Measurements from ENCODE around the gene KLC3.

DNA sequence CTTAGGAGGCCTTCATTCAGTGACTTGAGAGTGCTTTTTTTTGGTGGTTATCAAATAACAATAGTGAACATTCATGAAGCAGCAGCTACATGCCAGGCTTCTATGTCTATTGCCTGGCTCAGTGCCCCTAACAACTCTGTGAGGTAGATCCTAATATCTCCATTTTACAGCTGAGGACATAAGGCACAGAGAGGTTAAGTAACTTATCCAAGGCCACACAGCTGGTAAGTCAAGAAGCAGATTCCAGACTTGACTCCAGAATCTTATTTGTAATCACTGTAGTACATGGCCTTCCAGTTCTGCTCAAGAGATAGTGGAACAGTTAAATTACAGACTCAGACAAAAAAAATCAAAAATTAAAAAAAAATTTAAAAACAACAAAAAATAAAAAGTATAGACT lies 44.7 kb upstream of the KLC3 start:
- TF ChIP-seq, protein P1, sequence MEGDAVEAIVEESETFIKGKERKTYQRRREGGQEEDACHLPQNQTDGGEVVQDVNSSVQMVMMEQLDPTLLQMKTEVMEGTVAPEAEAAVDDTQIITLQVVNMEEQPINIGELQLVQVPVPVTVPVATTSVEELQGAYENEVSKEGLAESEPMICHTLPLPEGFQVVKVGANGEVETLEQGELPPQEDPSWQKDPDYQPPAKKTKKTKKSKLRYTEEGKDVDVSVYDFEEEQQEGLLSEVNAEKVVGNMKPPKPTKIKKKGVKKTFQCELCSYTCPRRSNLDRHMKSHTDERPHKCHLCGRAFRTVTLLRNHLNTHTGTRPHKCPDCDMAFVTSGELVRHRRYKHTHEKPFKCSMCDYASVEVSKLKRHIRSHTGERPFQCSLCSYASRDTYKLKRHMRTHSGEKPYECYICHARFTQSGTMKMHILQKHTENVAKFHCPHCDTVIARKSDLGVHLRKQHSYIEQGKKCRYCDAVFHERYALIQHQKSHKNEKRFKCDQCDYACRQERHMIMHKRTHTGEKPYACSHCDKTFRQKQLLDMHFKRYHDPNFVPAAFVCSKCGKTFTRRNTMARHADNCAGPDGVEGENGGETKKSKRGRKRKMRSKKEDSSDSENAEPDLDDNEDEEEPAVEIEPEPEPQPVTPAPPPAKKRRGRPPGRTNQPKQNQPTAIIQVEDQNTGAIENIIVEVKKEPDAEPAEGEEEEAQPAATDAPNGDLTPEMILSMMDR (IDR thresholded peaks at IDR 0.05), result no peak
- TF ChIP-seq, protein P2, sequence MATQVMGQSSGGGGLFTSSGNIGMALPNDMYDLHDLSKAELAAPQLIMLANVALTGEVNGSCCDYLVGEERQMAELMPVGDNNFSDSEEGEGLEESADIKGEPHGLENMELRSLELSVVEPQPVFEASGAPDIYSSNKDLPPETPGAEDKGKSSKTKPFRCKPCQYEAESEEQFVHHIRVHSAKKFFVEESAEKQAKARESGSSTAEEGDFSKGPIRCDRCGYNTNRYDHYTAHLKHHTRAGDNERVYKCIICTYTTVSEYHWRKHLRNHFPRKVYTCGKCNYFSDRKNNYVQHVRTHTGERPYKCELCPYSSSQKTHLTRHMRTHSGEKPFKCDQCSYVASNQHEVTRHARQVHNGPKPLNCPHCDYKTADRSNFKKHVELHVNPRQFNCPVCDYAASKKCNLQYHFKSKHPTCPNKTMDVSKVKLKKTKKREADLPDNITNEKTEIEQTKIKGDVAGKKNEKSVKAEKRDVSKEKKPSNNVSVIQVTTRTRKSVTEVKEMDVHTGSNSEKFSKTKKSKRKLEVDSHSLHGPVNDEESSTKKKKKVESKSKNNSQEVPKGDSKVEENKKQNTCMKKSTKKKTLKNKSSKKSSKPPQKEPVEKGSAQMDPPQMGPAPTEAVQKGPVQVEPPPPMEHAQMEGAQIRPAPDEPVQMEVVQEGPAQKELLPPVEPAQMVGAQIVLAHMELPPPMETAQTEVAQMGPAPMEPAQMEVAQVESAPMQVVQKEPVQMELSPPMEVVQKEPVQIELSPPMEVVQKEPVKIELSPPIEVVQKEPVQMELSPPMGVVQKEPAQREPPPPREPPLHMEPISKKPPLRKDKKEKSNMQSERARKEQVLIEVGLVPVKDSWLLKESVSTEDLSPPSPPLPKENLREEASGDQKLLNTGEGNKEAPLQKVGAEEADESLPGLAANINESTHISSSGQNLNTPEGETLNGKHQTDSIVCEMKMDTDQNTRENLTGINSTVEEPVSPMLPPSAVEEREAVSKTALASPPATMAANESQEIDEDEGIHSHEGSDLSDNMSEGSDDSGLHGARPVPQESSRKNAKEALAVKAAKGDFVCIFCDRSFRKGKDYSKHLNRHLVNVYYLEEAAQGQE (IDR thresholded peaks at IDR 0.05; ENCODE audit: insufficient read depth in 1 of 2, low read depth in 2 of 2, low read length in 1 of 2), result no peak
- TF ChIP-seq POLR2AphosphoS5 (IDR thresholded peaks at IDR 0.05; ENCODE audit: low read depth, low read length), result no peak

All from Panc1 (cell line).